ENCODE data around the gene NUP54.
A peak's percentile ranks its signal among the peaks of the same experiment; 100 is the strongest.

Gene NUP54

DNA sequence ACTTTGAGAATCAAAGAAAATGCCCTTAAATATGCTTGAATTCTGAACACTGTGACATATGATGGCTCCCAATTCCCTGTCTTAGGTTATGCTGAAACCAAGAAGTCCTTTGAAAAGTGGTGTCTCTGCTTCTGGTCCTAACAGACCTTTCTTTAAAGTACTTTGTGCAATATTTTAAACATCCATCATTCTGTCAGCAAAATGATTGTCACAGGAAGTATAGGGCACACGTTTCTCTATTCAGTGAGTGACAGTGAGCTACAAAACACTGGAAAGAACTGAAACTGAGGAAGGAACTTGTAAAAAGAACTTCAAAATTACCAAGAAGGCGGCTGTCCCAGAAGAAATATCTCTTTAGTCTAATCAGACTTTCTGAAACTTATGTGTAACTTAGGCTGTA lies 12.2 kb upstream of the NUP54 start:
- peaks cover 11% of the 10 kb centered on the region for H3K4me1 Mint-ChIP-seq
- H3K27me3 Mint-ChIP-seq (ENCODE audit: low read depth) = no peaks in the 10 kb centered on the region
- H3K27ac Mint-ChIP-seq = no peak overlapping the region
- TF ChIP-seq CTCF (IDR thresholded peaks at IDR 0.05; ENCODE audit: unreplicated experiment in 3 of 3) = no peak
- H3K4me3 Mint-ChIP-seq = no peak overlapping the region
- no peaks in the 10 kb centered on the region for H3K9me3 Mint-ChIP-seq
- H3K36me3 Mint-ChIP-seq (ENCODE audit: low read depth) = peaks cover 54% of the 10 kb centered on the region

DNA sequence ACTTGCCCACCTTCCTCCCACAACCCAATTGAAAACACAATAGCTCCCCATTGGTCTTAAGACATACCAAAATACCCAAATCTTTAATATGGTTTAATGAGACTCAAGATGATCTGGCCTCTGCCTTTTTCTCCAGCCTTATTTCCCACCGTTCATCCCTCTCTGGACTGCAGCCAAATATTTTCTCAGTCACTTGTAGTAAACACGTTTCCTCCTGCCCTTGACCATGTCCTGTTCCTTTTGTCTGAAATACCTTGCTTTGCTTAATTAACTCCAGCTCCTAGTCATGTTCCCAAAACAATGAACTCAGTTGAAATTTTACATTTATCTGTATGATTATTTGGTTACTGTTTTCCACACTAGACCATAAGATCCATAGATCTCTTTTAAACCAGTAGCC lies 8.4 kb upstream of the NUP54 start:
- H3K4me1 Mint-ChIP-seq = peaks cover 17% of the 10 kb centered on the region
- no peaks in the 10 kb centered on the region for H3K27me3 Mint-ChIP-seq (ENCODE audit: low read depth)
- H3K27ac Mint-ChIP-seq = peak overlapping the region in 2 of 3 experiments; percentile 15 to 20
- H3K4me3 Mint-ChIP-seq = no peak overlapping the region
- no peak for TF ChIP-seq CTCF (IDR thresholded peaks at IDR 0.05; ENCODE audit: unreplicated experiment in 3 of 3)
- peaks cover 34% of the 10 kb centered on the region for H3K36me3 Mint-ChIP-seq (ENCODE audit: low read depth)
- peaks cover 3% of the 10 kb centered on the region for H3K9me3 Mint-ChIP-seq

DNA sequence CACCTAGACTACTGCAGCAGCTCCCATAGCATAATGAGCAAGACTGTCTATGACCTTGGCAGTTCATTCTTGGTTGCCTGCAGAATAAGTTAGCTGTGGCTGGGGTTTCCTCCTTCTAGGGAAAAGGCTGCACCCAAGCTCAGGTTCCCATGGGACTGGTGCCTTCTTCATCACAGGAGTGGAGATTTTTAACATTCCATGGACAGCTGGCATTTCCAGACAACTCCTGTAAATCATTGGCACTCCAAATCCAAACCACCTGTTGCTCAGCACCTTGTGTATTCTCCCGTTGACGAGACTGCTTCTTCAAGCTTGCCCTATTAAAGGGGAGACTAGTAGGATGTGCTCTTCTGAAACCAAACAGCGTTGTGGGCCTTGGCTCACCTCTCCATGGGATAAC lies 7.8 kb upstream of the NUP54 start:
- H3K36me3 Mint-ChIP-seq (ENCODE audit: low read depth) = peaks cover 27% of the 10 kb centered on the region
- no peak for TF ChIP-seq CTCF (IDR thresholded peaks at IDR 0.05; ENCODE audit: unreplicated experiment in 3 of 3)
- H3K4me3 Mint-ChIP-seq = no peak overlapping the region
- H3K27me3 Mint-ChIP-seq (ENCODE audit: low read depth) = no peaks in the 10 kb centered on the region
- peaks cover 3% of the 10 kb centered on the region for H3K9me3 Mint-ChIP-seq
- H3K27ac Mint-ChIP-seq = no peak overlapping the region
- H3K4me1 Mint-ChIP-seq = peaks cover 17% of the 10 kb centered on the region

DNA sequence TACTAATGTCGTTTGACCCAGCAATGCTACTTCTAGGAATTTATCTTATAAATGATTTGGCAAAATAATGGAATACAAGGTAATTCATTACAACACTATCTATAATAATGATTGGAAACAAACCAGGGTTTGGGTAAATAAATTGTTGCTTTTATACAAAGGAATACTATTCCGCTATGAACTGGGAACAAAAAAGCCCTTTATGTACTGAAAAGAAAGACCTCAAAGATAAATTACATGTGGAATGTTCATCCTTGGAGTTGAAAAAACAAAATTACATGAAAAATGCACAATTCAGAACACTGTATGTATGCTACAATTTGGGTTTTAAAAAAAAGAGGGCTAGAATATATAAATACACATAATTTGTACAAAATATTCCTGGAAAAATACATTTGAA lies 5.2 kb upstream of the NUP54 start:
- peaks cover 3% of the 10 kb centered on the region for H3K9me3 Mint-ChIP-seq
- H3K4me1 Mint-ChIP-seq = peaks cover 34% of the 10 kb centered on the region
- no peak for TF ChIP-seq CTCF (IDR thresholded peaks at IDR 0.05; ENCODE audit: unreplicated experiment in 3 of 3)
- no peak overlapping the region for H3K27ac Mint-ChIP-seq
- H3K36me3 Mint-ChIP-seq (ENCODE audit: low read depth) = peaks cover 5% of the 10 kb centered on the region
- no peak overlapping the region for H3K4me3 Mint-ChIP-seq
- H3K27me3 Mint-ChIP-seq (ENCODE audit: low read depth) = no peaks in the 10 kb centered on the region

DNA sequence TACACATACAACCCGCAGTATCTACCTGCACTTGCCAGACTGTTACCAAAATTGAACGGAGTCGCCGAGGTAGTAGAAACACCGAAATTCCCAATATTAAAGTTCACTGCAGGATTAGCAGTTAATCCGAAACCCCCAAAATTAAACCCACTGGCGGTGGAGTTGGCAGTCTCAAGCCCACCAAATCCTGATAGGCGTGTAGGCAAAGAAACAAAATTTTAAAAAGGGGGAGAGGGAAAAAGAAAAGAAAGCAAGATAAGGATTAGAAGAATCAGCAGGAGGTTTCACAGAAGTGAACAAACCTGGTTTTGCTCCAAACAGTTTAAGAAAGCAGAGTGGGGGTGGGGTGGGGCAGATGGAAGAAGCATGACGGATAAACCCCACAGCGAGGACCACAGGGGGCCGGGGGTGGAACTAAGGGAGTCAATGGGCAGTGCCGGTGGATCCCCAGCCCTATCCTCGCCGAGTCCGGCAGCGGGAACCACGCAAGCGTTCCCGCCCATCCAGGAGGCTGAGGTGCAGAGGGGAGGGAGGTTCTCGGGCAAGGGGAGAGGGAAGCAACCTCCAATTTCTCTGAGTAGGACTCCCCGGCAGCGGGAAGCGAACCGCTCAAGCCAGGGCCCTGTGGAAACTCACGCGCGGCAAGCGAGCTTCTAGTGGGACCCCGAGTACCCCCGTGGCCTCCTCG lies 599 bp downstream of the NUP54 start:
- Mint-ChIP-seq H3K4me3 (peak overlapping the region; percentile 94 to 98 (median 97)), H3K36me3 (ENCODE audit: low read depth) (peaks cover 14% of the 10 kb centered on the region), H3K4me1 (peaks cover 36% of the 10 kb centered on the region), H3K27ac (peak overlapping the region; percentile 85 to 92 (median 91)), H3K27me3 (ENCODE audit: low read depth) (no peaks in the 10 kb centered on the region), H3K9me3 (no peaks in the 10 kb centered on the region)
- TF ChIP-seq CTCF (IDR thresholded peaks at IDR 0.05; ENCODE audit: unreplicated experiment in 3 of 3) = no peak

DNA sequence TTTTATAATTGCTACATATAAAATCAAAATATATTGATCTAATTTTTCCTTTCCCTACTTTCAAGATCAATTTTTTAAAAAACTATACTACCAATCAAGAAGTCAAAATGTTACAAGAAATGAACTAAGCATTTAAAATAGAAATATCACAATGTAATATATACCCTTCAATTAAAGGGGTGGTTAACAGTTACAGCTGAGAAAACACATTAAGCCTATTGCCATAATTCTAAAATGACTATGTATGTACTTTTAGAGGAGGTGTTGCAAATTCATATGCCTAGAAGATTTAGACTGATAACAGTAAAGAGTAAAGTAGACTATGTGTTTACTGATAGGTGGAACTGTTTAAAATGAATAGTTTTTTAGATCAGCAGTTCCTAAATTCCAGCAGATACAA lies 3.7 kb downstream of the NUP54 start:
- H3K27ac Mint-ChIP-seq = no peak overlapping the region
- no peak for TF ChIP-seq CTCF (IDR thresholded peaks at IDR 0.05; ENCODE audit: unreplicated experiment in 3 of 3)
- no peaks in the 10 kb centered on the region for H3K9me3 Mint-ChIP-seq
- peaks cover 41% of the 10 kb centered on the region for H3K36me3 Mint-ChIP-seq (ENCODE audit: low read depth)
- peak overlapping the region; percentile 25 to 54 (median 48) for H3K4me3 Mint-ChIP-seq
- peaks cover 29% of the 10 kb centered on the region for H3K4me1 Mint-ChIP-seq
- no peaks in the 10 kb centered on the region for H3K27me3 Mint-ChIP-seq (ENCODE audit: low read depth)
